Spleen (tissue), 11 donors: ENCODE results near the gene RECK. TPM values are rescaled to one million over a fixed set of nuclear protein-coding genes. Genes with fewer than 3 reads are reported as not detected.
A peak's percentile ranks its signal among the peaks of the same experiment; 100 is the strongest.

Experiments
- DNase-seq: peaks from one replicate; pipeline ENCODE4 v3.0.0-alpha.2; 2020
- H3K27ac ChIP-seq, 8 donors: fragments of 200-600 bp; sonication (generic) in 7 of 8; 1 replicate in 4 of 8; 2 replicates in 4 of 8; pipeline versions ENCODE4 v1.5.0 to v1.8.0; 2016 to 2021; ENCODE audit warnings: inconsistent platforms in 4 of 8, mild to moderate bottlenecking in 4 of 8, moderate library complexity in 1 of 8
- H3K27me3 ChIP-seq, 7 donors: fragments of 200-600 bp; sonication (generic) in 6 of 7; replicated peaks in 1 of 7; 1 replicate in 4 of 7; 2 replicates in 3 of 7; pipeline versions ENCODE4 v1.5.0 to v1.8.0; 2016 to 2021; ENCODE audit warnings: inconsistent platforms in 3 of 7, mild to moderate bottlenecking in 1 of 7
- H3K36me3 ChIP-seq, 6 donors: fragments of 200-600 bp; sonication (generic) in 5 of 6; 1 replicate in 4 of 6; 2 replicates in 2 of 6; pipeline versions ENCODE4 v1.5.0 to v1.8.0; 2016 to 2021; ENCODE audit warnings: inconsistent platforms in 2 of 6
- H3K4me1 ChIP-seq, 6 donors: fragments of 200-600 bp; sonication (generic) in 5 of 6; 1 replicate in 3 of 6; 2 replicates in 3 of 6; pipeline versions ENCODE4 v1.5.0 to v1.8.0; 2016 to 2021; ENCODE audit warnings: inconsistent platforms in 3 of 6
- H3K4me3 ChIP-seq, 8 donors: fragments of 200-600 bp; sonication (generic) in 7 of 8; 1 replicate in 4 of 8; 2 replicates in 4 of 8; pipeline versions ENCODE4 v1.5.0 to v1.8.0; 2016 to 2021; ENCODE audit warnings: inconsistent platforms in 4 of 8, mild to moderate bottlenecking in 4 of 8, moderate library complexity in 2 of 8
- H3K9me3 ChIP-seq, 8 donors: fragments of 200-600 bp; sonication (generic) in 7 of 8; 1 replicate in 4 of 8; 2 replicates in 4 of 8; pipeline versions ENCODE4 v1.5.0 to v1.8.0; 2016 to 2021; ENCODE audit warnings: inconsistent platforms in 4 of 8
- POLR2A ChIP-seq, 3 donors: fragments of 450-650 bp; IDR thresholded peaks; one replicate each; pipeline ENCODE4 v1.5.1; 2017; ENCODE audit warnings: antibody characterized with exemption in 3 of 3, mild to moderate bottlenecking in 1 of 3
- POLR2AphosphoS5 ChIP-seq, 3 donors: sonication (generic); formaldehyde crosslinking; IDR thresholded peaks; one replicate each; pipeline ENCODE4 v1.5.1; 2017; ENCODE audit warnings: antibody characterized with exemption in 3 of 3
- WGBS, 5 donors: extraction: QIAGEN DNeasy Blood & Tissue Kit in 3 of 5; methylation state at CpG; one replicate each; pipeline versions ENCODE4 v1.1.5 to v1.1.7; 2013 to 2018; 5-methylcytosine and 5-hydroxymethylcytosine counted together
- intact Hi-C: fragments of 100-400 bp; cut with DNase I; formaldehyde crosslinking; loops from one replicate; pipeline ENCODE4 v1.15.0; 2023; ENCODE audit warnings: low total_unique reads
- polyA plus RNA-seq, 3 donors: library from polyadenylated mRNA; stranded (reverse); fragments of 200-250 nt; gene quantifications; one replicate each; pipeline ENCODE4 v1.2.1, GENCODE V29; 2013
- total RNA-seq, 7 donors: library from RNA; depleted of rRNA in 3 of 7; stranded (reverse); fragments of >200 nt in 3 of 7; fragmentation: NEBNext Ultra II Directional in 4 of 7; extraction: Animal tissue kit (Norgen Biotek cat#: 25700) in 4 of 7; gene quantifications; one replicate each; pipeline versions ENCODE4 v1.1.0 to v1.2.1, GENCODE V29; 2016 to 2021
- TF ChIP-seq, protein P1 (sequence below), 11 experiments: fragments of 200-600 bp in 7 of 11; fragments of 450-650 bp in 4 of 11; sonication (generic) in 4 of 11; IDR thresholded peaks in 8 of 11; conservative IDR thresholded peaks in 3 of 11; 1 replicate in 7 of 11; 2 replicates in 4 of 11; pipeline versions ENCODE4 v1.4.0 to v1.8.0; 2016 to 2021; ENCODE audit warnings: antibody characterized with exemption in 11 of 11, inconsistent platforms in 4 of 11, mild to moderate bottlenecking in 1 of 11
- donor health status: healthy with polysubstance abuse.
- donor health status: DM: no; HTN: no; CAD: no; lungs with moderate emphysema.
- donor health status: DM: no; HTN: no; CAD: no.
- donor health status: Bipolar disorder and iron deficiency.
- donor health status: healthy.
- donor health status: DM: no; HTN: no; CAD: no.
- donor health status: DM: yes; HTN: yes; CAD: no.

The RECK gene
- total and polyA plus RNA-seq, 10 donors = 2.7 to 16.0 (median 9.8) TPM

DNA sequence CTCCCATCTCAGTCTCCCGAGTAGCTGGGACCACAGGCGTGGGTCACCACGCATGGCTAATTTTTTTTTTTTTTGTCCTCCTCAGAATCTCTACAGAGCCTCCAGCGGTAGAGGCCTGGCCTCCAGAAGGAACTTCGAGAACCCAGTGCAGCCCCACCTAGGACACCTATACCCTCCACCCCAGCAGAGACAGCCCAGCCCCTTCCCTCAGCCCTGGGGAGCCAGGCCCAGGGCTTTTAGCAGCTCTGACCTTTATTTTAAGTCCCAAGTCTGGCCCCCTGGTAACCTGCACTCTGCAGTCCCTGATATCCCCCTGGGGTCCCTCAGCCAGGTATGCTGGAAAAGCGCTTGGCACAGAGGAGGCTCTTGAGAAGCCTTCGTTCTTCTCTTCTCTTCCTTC, 105.0 kb downstream of the RECK start:
- peak overlapping the region in 1 of 8 donors; percentile 67 for H3K4me3 ChIP-seq
- 86 to 94% (median 88%) methylated on average over 7 of the region's 7 CpGs for WGBS, 5 donors
- DNase-seq = peak; percentile 63
- intact Hi-C loops = no loop called here
- H3K27me3 ChIP-seq = no peaks in the 10 kb centered on the region
- peaks cover 57 to 100% (median 87%) of the 10 kb centered on the region in 6 donors for H3K4me1 ChIP-seq
- TF ChIP-seq POLR2AphosphoS5 (IDR thresholded peaks at IDR 0.05) (no peak), POLR2A (IDR thresholded peaks at IDR 0.05) (no peak)
- TF ChIP-seq, protein P1, sequence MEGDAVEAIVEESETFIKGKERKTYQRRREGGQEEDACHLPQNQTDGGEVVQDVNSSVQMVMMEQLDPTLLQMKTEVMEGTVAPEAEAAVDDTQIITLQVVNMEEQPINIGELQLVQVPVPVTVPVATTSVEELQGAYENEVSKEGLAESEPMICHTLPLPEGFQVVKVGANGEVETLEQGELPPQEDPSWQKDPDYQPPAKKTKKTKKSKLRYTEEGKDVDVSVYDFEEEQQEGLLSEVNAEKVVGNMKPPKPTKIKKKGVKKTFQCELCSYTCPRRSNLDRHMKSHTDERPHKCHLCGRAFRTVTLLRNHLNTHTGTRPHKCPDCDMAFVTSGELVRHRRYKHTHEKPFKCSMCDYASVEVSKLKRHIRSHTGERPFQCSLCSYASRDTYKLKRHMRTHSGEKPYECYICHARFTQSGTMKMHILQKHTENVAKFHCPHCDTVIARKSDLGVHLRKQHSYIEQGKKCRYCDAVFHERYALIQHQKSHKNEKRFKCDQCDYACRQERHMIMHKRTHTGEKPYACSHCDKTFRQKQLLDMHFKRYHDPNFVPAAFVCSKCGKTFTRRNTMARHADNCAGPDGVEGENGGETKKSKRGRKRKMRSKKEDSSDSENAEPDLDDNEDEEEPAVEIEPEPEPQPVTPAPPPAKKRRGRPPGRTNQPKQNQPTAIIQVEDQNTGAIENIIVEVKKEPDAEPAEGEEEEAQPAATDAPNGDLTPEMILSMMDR (IDR thresholded peaks at IDR 0.05 in 8 of 11, conservative IDR thresholded peaks at IDR 0.05 in 3 of 11) = no peak
- peaks cover 0 to 9% (median 0%) of the 10 kb centered on the region in 8 donors for H3K9me3 ChIP-seq
- peak overlapping the region; percentile 74 to 95 (median 90) for H3K27ac ChIP-seq
- H3K36me3 ChIP-seq = peaks cover 0 to 12% (median 0%) of the 10 kb centered on the region in 6 donors

DNA sequence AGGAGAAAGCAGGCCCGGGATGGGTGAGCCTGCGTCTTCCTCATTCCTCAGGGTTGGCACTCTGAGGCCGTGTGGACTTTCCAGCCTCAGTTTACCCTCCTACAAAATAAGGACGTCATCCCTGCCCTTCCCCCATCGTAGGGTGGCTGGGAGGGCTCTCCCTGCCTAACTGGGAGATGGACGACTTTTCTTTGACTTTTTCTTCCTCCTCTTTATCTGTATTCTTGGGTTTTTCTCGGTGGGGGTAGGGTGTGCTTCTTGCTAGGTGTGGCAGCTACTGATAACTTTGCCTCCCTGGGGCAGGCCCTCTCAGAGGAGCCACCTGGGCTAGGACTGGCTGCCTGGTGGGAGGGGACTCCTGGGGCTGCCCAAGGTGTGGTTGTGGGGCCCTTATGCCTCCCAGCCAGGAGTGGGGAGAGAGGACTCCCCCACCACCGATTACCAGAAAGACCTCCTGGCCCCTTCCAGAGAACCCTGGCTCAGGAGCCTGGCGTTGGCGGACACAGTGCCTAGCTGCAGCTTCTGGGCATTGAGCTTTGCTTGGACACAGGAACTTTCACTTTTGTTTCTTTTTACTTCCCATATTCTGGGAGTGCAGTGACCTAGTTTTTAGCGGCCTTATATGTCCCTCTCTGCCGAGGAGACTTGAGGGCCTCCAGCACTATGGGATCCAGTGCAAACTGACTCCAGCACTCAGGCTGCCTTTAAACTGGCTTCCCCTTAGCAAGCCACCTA, 106.0 kb downstream of the RECK start:
- H3K27ac ChIP-seq = peak overlapping the region; percentile 74 to 95 (median 90)
- 33 to 45% (median 39%) methylated on average over 12 of the region's 12 CpGs for WGBS, 5 donors
- DNase-seq = peak; percentile 84
- peaks cover 0 to 16% (median 0%) of the 10 kb centered on the region in 6 donors for H3K36me3 ChIP-seq
- intact Hi-C loops = no loop called here
- H3K4me1 ChIP-seq = peaks cover 57 to 100% (median 88%) of the 10 kb centered on the region in 6 donors
- H3K9me3 ChIP-seq = peaks cover 0 to 9% (median 0%) of the 10 kb centered on the region in 8 donors
- no peaks in the 10 kb centered on the region for H3K27me3 ChIP-seq
- TF ChIP-seq, protein P1 (IDR thresholded peaks at IDR 0.05 in 8 of 11, conservative IDR thresholded peaks at IDR 0.05 in 3 of 11) = no peak
- peak; percentile 29 to 57 (median 51) for TF ChIP-seq POLR2AphosphoS5 (IDR thresholded peaks at IDR 0.05)
- peak overlapping the region in 7 of 8 donors; percentile 8 to 67 (median 29) for H3K4me3 ChIP-seq

DNA sequence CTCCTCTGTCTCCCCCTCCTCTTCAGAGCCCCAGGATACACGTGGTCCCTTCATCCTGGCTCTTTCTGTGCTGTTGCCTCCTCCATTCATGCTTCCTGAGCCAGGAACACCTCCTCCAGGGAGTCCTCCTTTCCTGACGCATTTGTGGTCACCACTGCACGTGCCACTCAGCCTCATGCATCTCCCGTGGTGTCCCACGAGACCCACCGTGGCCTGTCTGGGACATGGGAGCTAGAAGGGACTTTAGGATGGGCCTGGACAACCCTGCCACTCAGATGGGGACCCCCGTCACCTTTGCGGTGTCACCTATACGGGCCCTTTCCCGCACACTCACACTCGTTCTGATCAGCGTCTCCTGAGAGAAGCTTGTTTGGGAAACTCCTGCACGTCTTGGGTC, 106.5 kb downstream of the RECK start:
- DNase-seq = no peak
- 60 to 68% (median 63%) methylated on average over 13 of the region's 13 CpGs for WGBS, 5 donors
- TF ChIP-seq, protein P1 (IDR thresholded peaks at IDR 0.05 in 8 of 11, conservative IDR thresholded peaks at IDR 0.05 in 3 of 11) = no peak
- no peak for TF ChIP-seq POLR2A (IDR thresholded peaks at IDR 0.05)
- no peak for TF ChIP-seq POLR2AphosphoS5 (IDR thresholded peaks at IDR 0.05)
- H3K27me3 ChIP-seq = no peaks in the 10 kb centered on the region
- peak overlapping the region in 7 of 8 donors; percentile 8 to 67 (median 29) for H3K4me3 ChIP-seq
- intact Hi-C loops = no loop called here
- H3K9me3 ChIP-seq = peaks cover 0 to 9% (median 0%) of the 10 kb centered on the region in 8 donors
- H3K36me3 ChIP-seq = peaks cover 0 to 22% (median 0%) of the 10 kb centered on the region in 6 donors
- peaks cover 60 to 100% (median 88%) of the 10 kb centered on the region in 6 donors for H3K4me1 ChIP-seq
- peak overlapping the region; percentile 74 to 95 (median 90) for H3K27ac ChIP-seq
